NCI-H2081 (cell line): ENCODE data around the gene CMTM6.
"Not testable (repeated sequence)": the region's sequence is repeated elsewhere in the genome, so short reads cannot be mapped to it uniquely, and the experiment has no call there.

Source experiments
- DNase-seq, 2 experiments: peaks; one replicate each; lab custom pipeline; 2025; lab: John Stamatoyannopoulos, UW

Gene CMTM6

DNA sequence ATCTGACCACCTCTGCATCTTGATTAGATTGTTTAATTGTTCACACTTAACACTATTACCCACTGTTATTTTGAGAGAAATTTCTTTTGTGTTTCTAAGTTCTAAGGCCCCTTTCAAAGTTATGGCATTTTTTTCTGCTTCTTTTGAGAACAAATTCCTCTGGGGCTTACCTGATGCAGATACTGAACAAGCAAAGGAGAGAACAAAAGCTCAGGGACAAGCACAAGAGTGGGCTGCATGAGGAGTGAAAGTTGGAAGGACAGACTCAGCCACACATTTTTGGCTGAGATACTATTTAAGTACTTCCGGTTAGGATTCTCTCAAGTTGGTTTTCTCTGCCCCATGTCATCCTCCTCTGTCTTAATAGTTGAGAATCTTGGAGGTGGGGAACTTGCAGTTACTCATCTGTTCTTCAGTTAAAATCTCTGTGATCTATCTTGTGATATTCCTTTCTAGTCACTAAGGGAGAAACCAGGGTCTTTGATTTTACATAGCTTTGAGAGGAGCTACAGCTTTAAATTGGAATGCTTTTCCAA lies 54.7 kb downstream of the CMTM6 start:
- DNase-seq, result no peak

DNA sequence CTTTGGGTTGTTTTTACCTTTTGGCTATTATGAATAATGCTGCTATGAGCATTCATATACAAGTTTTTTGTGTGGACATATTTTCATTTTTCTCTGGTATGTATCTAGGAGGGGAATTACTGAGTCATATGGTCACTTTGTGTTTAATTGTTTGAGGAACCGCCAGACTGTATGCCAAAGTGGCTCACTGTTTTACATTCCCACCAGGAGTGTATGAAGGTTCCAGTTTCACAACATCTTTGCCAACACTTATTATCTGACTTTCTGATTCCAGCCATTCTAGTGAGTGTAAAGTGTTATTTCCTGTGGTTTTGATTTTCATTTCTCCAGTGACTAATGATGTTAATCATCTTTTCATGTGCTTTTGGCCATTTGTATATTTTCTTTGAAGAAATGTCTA lies 59.2 kb downstream of the CMTM6 start:
- no peak for DNase-seq

- no peak for DNase-seq
Measured at GRCh38 chr3:32442766-32443165, 59.9 kb downstream of the CMTM6 start.

DNA sequence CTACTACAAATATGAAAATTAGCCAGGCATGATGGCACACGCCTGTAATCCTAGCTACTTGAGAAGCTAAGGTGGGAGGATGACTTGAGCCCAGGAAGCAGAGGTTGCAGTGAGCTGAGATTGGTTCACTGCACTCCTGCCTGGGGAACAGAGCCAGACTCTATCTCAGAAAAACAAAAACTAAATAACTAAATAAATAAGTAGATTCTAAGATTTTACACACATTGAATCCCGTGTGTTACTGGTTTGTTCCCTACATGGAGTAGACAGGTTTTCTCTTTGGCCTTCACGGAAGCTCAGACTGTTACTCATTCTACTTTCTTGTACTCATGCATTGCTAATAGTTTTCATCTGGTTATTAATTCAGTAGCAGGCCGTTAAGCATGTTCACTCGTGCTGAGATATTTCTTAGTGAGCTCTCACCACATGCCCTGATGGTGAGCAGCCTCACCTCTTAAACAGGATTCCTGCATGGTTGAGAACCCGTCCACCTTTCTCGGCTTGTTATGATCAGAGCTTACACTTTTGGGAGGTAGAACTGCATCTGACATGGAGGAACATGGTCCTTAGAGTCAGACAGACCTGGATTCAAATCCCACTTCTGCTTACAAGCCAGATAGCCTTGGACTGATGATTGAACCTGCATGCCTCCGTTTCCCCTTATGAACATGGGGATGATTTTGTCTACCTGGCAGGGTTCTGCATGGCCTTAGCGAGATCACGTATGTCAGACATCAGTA lies 61.9 kb downstream of the CMTM6 start:
- DNase-seq, result no peak

- not testable (repeated sequence) for DNase-seq
Measured at GRCh38 chr3:32439421-32439820, 63.2 kb downstream of the CMTM6 start.

- no peak for DNase-seq
Measured at GRCh38 chr3:32438596-32439344, 63.9 kb downstream of the CMTM6 start.

- DNase-seq, result no peak
Measured at GRCh38 chr3:32437896-32438295, 64.8 kb downstream of the CMTM6 start.

DNA sequence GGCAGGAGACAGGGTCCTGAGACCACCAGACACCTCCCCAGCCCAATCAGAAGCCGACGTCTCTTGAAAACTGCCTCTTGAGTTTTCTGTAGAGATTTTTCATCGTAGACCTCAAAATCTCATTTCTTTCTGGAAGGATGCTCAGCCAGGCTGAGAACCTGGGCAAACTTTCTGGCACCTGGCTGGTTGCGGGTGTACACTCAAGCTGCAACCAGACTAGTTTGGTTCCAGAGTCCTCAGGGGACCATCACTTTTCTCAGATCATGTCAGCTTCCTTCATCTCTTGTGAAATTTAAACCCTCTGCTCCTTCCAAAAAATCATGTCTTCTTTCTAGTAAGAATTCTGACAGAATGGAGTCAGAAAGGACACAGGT lies 65.8 kb downstream of the CMTM6 start:
- no peak for DNase-seq

DNA sequence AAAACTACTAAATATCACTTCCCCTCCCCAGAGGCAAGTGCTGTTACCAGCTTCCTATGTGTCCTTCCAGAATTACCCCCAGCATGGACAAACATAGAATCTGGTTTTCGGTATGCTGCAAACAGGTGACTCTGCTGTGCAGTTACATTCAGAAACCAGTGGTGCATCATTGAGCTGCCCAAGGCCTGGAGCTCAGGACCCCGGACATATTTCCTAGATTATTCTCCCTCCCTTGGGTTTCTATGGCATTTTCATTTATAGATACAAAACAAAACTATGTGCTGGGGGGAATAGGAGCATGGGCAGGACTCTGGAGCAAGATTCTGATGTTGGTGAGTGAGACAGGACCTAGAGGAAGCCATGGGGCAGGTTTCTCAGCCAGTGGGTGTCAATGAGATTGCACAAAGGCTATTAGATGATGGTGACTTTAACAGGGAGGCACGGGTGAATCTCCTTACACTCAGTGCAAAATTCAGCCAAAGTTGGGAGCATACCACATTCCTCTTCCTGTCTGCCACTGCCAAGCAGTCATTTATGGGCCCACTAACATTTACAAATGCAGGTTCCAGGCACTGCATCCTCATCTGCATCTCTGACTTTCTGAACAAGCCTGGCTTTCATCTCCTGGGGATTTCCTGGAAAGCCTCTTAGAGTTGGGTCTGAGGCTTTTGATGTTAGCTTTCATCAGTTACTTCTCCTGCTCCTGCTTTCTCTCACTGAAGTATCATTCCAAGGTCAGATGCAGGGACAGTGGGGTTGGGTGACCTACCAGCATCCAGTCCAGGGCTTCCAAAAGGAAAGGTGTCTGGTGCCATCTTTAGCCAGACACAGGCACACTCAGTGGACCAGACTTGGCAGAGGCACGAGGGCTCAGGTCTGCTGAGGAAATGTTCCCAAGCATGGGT lies 66.5 kb downstream of the CMTM6 start:
- no peak for DNase-seq

DNA sequence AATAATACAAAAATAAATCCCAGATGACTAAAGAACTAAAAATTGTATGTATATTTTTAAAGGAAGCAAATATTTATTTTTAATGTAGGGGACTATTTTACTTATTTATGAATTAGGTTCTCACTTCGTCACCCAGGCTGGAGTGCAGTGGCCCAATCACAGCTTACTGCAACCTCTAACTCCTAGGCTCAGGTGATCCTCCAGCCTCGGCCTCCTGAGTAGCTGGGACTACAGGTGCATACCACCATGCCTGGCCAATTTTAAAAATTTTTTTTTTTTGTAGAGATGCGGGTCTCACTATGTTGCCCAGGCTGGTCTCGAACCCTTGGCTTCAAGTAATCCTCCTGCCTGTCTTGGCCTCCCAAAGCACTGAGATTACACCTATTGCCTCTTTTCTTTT lies 68.4 kb downstream of the CMTM6 start:
- no peak for DNase-seq

DNA sequence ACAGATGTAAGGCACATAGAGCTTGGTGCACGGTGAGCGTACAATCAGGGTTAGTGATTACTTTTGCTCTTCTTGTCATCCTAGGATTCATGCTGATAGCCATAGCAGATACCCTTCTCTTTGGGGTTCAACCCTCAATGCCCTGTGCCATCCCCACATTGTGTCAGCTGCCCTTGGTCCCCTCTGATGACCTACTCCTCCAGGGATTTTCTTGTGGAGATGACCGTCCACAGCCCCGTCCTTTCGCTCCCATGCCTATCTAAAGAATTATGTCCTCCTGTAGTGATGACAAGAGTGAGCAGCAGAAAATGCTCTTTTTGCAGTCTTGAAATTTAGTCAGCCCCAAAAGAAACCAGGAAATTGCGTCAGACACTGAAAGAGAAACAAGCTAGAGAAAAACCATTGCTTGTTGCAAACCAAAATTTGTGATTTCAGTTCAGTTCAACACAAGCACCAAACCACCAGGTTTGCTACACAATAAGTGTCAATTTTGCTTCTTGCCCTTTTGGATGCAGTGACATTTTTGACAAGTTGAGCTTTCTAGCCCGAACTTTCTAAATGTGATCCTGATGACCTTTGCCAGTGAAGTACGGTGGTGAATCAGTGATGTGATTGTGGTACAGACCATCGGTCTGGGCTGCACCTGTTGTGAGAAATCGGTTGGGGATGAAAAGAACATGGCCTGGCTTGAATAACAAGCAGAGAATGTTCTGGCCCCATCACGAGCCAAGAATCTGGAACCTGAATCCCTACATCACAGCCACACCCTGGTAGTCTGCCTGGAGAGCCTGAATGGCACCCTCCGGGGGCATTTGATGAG lies 69.7 kb downstream of the CMTM6 start:
- DNase-seq, result no peak

GRCh38 chr3:32432045-32432710 lies 70.5 kb downstream of the CMTM6 start:
- DNase-seq, result no peak

- DNase-seq, result no peak
Measured at GRCh38 chr3:32431481-32431880, 71.2 kb downstream of the CMTM6 start.
